Keratinocyte (primary cell): ENCODE results near the gene UFM1. TPM values are rescaled to one million over a fixed set of nuclear protein-coding genes. Genes with fewer than 3 reads are reported as not detected.

Experiments used
- DNase-seq: peaks from one replicate; pipeline ENCODE4 v3.0.0-alpha.2; 2011; ENCODE audit warnings: low read depth, missing footprints, low spot score
- FAIRE-seq: peaks from 2 replicates; lab custom pipeline; 2011; peaks lifted over from hg19 to GRCh38; lab: Jason Lieb, UNC
- H2AFZ ChIP-seq: 2 replicates; pipeline ENCODE4 v1.6.0; 2012; ENCODE audit warnings: low read length, control low read depth, inconsistent platforms; ENCODE audit not compliant: control insufficient read depth
- H3K27ac ChIP-seq: 2 replicates; pipeline ENCODE4 v1.5.1; 2011; ENCODE audit warnings: low read length; ENCODE audit not compliant: control insufficient read depth, insufficient read depth
- H3K27me3 ChIP-seq: 3 replicates; pipeline ENCODE4 v1.6.0; 2011; ENCODE audit warnings: low read length; ENCODE audit not compliant: control insufficient read depth, insufficient read depth; ENCODE audit errors: extremely low read depth
- H3K36me3 ChIP-seq, 2 experiments: 2 replicates in 1 of 2; 3 replicates in 1 of 2; pipeline ENCODE4 v1.5.1; 2011; ENCODE audit warnings: low read length in 2 of 2, mild to moderate bottlenecking in 1 of 2; ENCODE audit not compliant: control insufficient read depth in 2 of 2, insufficient read depth in 2 of 2; ENCODE audit errors: extremely low read depth in 1 of 2
- H3K4me1 ChIP-seq: 3 replicates; pipeline ENCODE4 v1.5.1; 2011; ENCODE audit warnings: low read length; ENCODE audit not compliant: control insufficient read depth, insufficient read depth; ENCODE audit errors: extremely low read depth
- H3K4me2 ChIP-seq: 3 replicates; pipeline ENCODE4 v1.6.0; 2011; ENCODE audit warnings: low read depth, low read length; ENCODE audit not compliant: control insufficient read depth, insufficient read depth; ENCODE audit errors: extremely low read depth
- H3K4me3 ChIP-seq, 3 experiments: fragments of 200-600 bp in 1 of 3; sonication (generic) in 1 of 3; 2 replicates in 2 of 3; 3 replicates in 1 of 3; pipeline ENCODE4 v1.5.1; 2011 to 2016; ENCODE audit warnings: low read length in 3 of 3, mild to moderate bottlenecking in 3 of 3, control low read depth in 2 of 3, inconsistent platforms in 1 of 3, low read depth in 1 of 3, mixed read lengths in 1 of 3, mixed run types in 1 of 3, moderate library complexity in 1 of 3; ENCODE audit not compliant: control insufficient read depth in 2 of 3, insufficient read depth in 2 of 3; ENCODE audit errors: extremely low read depth in 1 of 3
- H3K79me2 ChIP-seq: 2 replicates; pipeline ENCODE4 v1.6.0; 2012; ENCODE audit warnings: low read length; ENCODE audit not compliant: control insufficient read depth, insufficient read depth
- H3K9ac ChIP-seq: 3 replicates; pipeline ENCODE4 v1.6.0; 2011; ENCODE audit warnings: low read length; ENCODE audit not compliant: control insufficient read depth, insufficient read depth; ENCODE audit errors: extremely low read depth
- H3K9me1 ChIP-seq: 3 replicates; pipeline ENCODE4 v1.6.0; 2011; ENCODE audit warnings: low read length; ENCODE audit not compliant: control insufficient read depth, insufficient read depth; ENCODE audit errors: extremely low read depth
- H3K9me3 ChIP-seq: 2 replicates; pipeline ENCODE4 v1.5.1; 2012; ENCODE audit warnings: low read depth, low read length; ENCODE audit not compliant: control insufficient read depth
- H4K20me1 ChIP-seq: 3 replicates; pipeline ENCODE4 v1.6.0; 2011; ENCODE audit warnings: low read length; ENCODE audit not compliant: control insufficient read depth, insufficient read depth; ENCODE audit errors: extremely low read depth
- EZH2 ChIP-seq: IDR thresholded peaks from one replicate; pipeline ENCODE4 v1.6.1; 2012; ENCODE audit warnings: inconsistent platforms, mild to moderate bottlenecking, low read length, moderate library complexity
- dilution Hi-C: fragments of 300-500 bp; cut with MboI; formaldehyde crosslinking; loops from one replicate; pipeline ENCODE4 v1.7.0; 2020; ENCODE audit warnings: low sequenced_read_pairs; ENCODE audit not compliant: extremely low pct_ligation_motif_present
- polyA plus RNA-seq, 5 experiments: library from polyadenylated mRNA; depleted of rRNA in 3 of 5; stranded (reverse) in 3 of 5; stranded (forward) in 1 of 5; unstranded in 1 of 5; fragments of >200 nt; gene quantifications; 1 replicate in 1 of 5; 2 replicates in 3 of 5; 3 replicates in 1 of 5; pipeline versions ENCODE4 v1.2.1 to v1.2.3, GENCODE V29; 2011 to 2012; ENCODE audit warnings: missing spikeins in 2 of 5, low read depth in 1 of 5, low replicate concordance in 1 of 5
- TF ChIP-seq, protein P1 (sequence below), 3 experiments: IDR thresholded peaks in 1 of 3; conservative IDR thresholded peaks in 1 of 3; optimal IDR thresholded peaks in 1 of 3; 2 replicates in 2 of 3; 3 replicates in 1 of 3; pipeline versions ENCODE3 to v1.5.1; 2011; ENCODE audit warnings: low read length in 3 of 3, mild to moderate bottlenecking in 3 of 3, moderate library complexity in 2 of 3, control low read depth in 1 of 3, inconsistent platforms in 1 of 3; ENCODE audit not compliant: insufficient read depth in 2 of 3; ENCODE audit errors: extremely low read depth in 1 of 3

UFM1 gene
- polyA plus RNA-seq, 1 donor (not counting 4 experiments of a cell fraction or from before 2014, with no cell fraction given) = 67.1 TPM

DNA sequence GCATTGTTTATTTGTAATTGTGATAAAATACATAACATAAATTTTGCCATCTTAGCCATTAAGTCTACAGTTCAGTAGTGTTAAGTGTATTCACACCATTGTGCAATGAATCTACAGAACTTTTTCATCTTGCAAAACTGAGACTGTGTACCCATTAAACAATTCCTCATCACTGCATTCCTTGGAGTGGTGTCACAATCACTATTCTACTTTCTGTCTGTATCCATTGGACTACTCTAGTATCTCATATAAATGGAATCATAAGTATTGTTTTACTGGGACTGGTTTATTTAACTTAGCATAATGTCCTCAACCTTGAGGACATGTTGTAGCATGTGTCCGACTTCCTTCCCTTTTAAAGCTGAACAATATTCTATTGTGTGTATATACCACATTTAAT, 36.8 kb downstream of the UFM1 start:
- H3K27me3 ChIP-seq = no peaks in the 10 kb centered on the region
- no peaks in the 10 kb centered on the region for H3K9me3 ChIP-seq
- TF ChIP-seq EZH2 = no peak
- TF ChIP-seq, protein P1, sequence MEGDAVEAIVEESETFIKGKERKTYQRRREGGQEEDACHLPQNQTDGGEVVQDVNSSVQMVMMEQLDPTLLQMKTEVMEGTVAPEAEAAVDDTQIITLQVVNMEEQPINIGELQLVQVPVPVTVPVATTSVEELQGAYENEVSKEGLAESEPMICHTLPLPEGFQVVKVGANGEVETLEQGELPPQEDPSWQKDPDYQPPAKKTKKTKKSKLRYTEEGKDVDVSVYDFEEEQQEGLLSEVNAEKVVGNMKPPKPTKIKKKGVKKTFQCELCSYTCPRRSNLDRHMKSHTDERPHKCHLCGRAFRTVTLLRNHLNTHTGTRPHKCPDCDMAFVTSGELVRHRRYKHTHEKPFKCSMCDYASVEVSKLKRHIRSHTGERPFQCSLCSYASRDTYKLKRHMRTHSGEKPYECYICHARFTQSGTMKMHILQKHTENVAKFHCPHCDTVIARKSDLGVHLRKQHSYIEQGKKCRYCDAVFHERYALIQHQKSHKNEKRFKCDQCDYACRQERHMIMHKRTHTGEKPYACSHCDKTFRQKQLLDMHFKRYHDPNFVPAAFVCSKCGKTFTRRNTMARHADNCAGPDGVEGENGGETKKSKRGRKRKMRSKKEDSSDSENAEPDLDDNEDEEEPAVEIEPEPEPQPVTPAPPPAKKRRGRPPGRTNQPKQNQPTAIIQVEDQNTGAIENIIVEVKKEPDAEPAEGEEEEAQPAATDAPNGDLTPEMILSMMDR (optimal IDR thresholded peaks at IDR 0.05 in 1 of 3, IDR thresholded peaks at IDR 0.05 in 1 of 3, conservative IDR thresholded peaks at IDR 0.05 in 1 of 3; ENCODE audit: extremely low read depth in 1 of 3, insufficient read depth in 2 of 3, low read length in 3 of 3) = no peak
- dilution Hi-C loops = no loop called here
- no peak overlapping the region for H2AFZ ChIP-seq
- peaks cover 9% of the 10 kb centered on the region for H3K4me1 ChIP-seq
- FAIRE-seq = peak; percentile 56
- no peaks in the 10 kb centered on the region for H3K79me2 ChIP-seq
- no peak for DNase-seq
- H3K36me3 ChIP-seq = no peaks in the 10 kb centered on the region
- H3K9ac ChIP-seq = no peak overlapping the region
- no peak overlapping the region for H3K27ac ChIP-seq
- no peaks in the 10 kb centered on the region for H4K20me1 ChIP-seq
- no peak overlapping the region for H3K4me2 ChIP-seq
- no peaks in the 10 kb centered on the region for H3K9me1 ChIP-seq
- no peak overlapping the region for H3K4me3 ChIP-seq

- Histone ChIP-seq H3K4me1 (peaks cover 18% of the 10 kb centered on the region), H3K4me2 (no peak overlapping the region), H3K9me1 (no peaks in the 10 kb centered on the region), H3K79me2 (no peaks in the 10 kb centered on the region), H2AFZ (no peak overlapping the region), H3K27me3 (no peaks in the 10 kb centered on the region), H3K9ac (no peak overlapping the region), H4K20me1 (no peaks in the 10 kb centered on the region), H3K27ac (no peak overlapping the region), H3K9me3 (no peaks in the 10 kb centered on the region), H3K4me3 (no peak overlapping the region), H3K36me3 (no peaks in the 10 kb centered on the region)
- dilution Hi-C loops = no loop called here
- DNase-seq (no peak), FAIRE-seq (peak; percentile 64)
- no peak for TF ChIP-seq EZH2
- TF ChIP-seq, protein P1 (optimal IDR thresholded peaks at IDR 0.05 in 1 of 3, IDR thresholded peaks at IDR 0.05 in 1 of 3, conservative IDR thresholded peaks at IDR 0.05 in 1 of 3; ENCODE audit: extremely low read depth in 1 of 3, insufficient read depth in 2 of 3, low read length in 3 of 3) = no peak
Measured at GRCh38 chr13:38391341-38391740, 41.7 kb downstream of the UFM1 start.
